ENCODE results near the gene SLC5A10. TPM values are rescaled to one million over a fixed set of nuclear protein-coding genes. Genes with fewer than 3 reads are reported as not detected.
A peak's percentile ranks its signal among the peaks of the same experiment; 100 is the strongest.

The SLC5A10 gene
- total RNA-seq, 4 donors from 2014 or later = not detected

DNA sequence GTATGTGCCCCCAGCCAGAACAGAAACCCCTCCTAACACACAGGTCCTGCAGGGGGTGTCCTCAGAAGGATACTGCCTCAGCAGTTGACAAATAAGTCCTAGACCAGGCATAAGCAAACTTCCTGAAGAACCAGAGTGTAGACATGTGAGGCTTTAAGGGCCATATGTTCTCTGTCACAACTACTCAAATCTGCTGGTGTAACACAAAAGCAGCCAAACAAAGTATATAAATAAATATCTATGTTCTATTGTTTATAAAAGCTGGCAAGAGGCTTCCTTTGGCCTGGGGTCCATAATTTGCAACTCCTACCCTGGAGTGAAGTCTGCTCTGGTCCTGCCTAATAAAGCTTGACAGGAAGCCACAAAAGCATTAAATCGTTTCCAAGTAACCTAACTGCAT lies 42.7 kb downstream of the SLC5A10 start:
- no peaks in the 10 kb centered on the region for H3K27me3 ChIP-seq
- H3K4me3 ChIP-seq = no peak overlapping the region
- peaks cover 0 to 35% (median 16%) of the 10 kb centered on the region in 4 donors for H3K4me1 ChIP-seq
- 32 to 50% methylated on average over 1 of the region's 1 CpG for WGBS, 2 donors (ENCODE audit: low coverage in 1 of 2)
- in situ Hi-C loops (cut with MboI; ENCODE audit: low pct_ligation_motif_present in 1 of 4, low pct_unique_long_range_greater_than_20kb in 1 of 4, low sequenced_read_pairs in 3 of 4) (no loop called here), intact Hi-C loops (cut with DNase I; ENCODE audit: low total_unique reads) (no loop called here)
- TF ChIP-seq POLR2A (IDR thresholded peaks at IDR 0.05) = no peak
- no peak for TF ChIP-seq EP300 (IDR thresholded peaks at IDR 0.05; ENCODE audit: low read depth)
- no peak for TF ChIP-seq POLR2AphosphoS5 (IDR thresholded peaks at IDR 0.05)
- TF ChIP-seq, protein P1, sequence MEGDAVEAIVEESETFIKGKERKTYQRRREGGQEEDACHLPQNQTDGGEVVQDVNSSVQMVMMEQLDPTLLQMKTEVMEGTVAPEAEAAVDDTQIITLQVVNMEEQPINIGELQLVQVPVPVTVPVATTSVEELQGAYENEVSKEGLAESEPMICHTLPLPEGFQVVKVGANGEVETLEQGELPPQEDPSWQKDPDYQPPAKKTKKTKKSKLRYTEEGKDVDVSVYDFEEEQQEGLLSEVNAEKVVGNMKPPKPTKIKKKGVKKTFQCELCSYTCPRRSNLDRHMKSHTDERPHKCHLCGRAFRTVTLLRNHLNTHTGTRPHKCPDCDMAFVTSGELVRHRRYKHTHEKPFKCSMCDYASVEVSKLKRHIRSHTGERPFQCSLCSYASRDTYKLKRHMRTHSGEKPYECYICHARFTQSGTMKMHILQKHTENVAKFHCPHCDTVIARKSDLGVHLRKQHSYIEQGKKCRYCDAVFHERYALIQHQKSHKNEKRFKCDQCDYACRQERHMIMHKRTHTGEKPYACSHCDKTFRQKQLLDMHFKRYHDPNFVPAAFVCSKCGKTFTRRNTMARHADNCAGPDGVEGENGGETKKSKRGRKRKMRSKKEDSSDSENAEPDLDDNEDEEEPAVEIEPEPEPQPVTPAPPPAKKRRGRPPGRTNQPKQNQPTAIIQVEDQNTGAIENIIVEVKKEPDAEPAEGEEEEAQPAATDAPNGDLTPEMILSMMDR (IDR thresholded peaks at IDR 0.05) = no peak
- peak overlapping the region in 2 of 4 donors; percentile 29 to 42 for H3K27ac ChIP-seq
- DNase-seq = no peak
- H3K36me3 ChIP-seq = no peaks in the 10 kb centered on the region
- H3K9me3 ChIP-seq = peaks cover 0 to 7% of the 10 kb centered on the region in 2 donors

DNA sequence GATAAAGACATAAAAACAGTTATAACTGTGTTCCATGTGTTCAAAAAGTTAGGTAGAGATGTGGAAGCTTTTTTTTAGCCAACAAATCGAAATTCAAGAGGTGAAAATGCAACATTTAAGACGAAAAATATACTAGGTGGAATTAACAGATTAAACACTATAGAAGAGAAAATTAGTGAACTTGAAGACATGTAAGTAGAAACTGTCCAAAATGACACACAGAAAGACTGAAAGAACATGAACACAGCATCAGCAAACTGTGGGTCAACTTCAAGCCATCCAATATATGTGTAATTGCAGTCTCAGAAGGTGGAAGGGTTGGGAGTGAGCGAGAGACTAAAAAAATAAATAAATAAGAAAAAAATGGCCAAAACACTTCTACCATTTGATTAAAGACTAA lies 43.3 kb downstream of the SLC5A10 start:
- DNase-seq = no peak
- H3K36me3 ChIP-seq = no peaks in the 10 kb centered on the region
- H3K4me3 ChIP-seq = no peak overlapping the region
- H3K4me1 ChIP-seq = peaks cover 0 to 35% (median 16%) of the 10 kb centered on the region in 4 donors
- peaks cover 0 to 7% of the 10 kb centered on the region in 2 donors for H3K9me3 ChIP-seq
- H3K27ac ChIP-seq = no peak overlapping the region
- TF ChIP-seq POLR2A (IDR thresholded peaks at IDR 0.05) (no peak), POLR2AphosphoS5 (IDR thresholded peaks at IDR 0.05) (no peak)
- H3K27me3 ChIP-seq = no peaks in the 10 kb centered on the region
- in situ Hi-C loops (cut with MboI; ENCODE audit: low pct_ligation_motif_present in 1 of 4, low pct_unique_long_range_greater_than_20kb in 1 of 4, low sequenced_read_pairs in 3 of 4) (no loop called here), intact Hi-C loops (cut with DNase I; ENCODE audit: low total_unique reads) (no loop called here)
- 91 to 100% methylated on average over 2 to 3 of the region's 3 CpGs for WGBS, 2 donors (ENCODE audit: low coverage in 1 of 2)

DNA sequence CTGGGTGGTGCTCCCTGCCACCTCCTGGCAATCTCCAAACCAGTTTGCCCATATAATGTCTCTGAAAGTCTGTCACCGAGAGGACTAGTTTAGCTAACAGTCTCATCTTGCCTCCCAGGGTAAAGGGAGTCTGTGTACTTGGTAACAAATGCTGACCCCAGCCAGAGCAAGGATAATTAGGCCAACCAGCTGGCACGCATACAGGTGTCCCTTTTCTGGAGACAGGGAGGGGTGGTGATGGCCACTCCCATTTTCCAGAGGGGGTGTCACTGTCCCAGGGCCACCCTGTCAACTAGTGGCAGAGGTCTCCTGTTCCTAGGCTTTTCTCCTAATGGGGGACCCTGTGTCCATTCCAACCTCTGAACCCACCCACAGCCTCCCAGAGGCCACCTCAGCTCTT lies 44.5 kb downstream of the SLC5A10 start:
- in situ Hi-C loops (cut with MboI; ENCODE audit: low pct_ligation_motif_present in 1 of 4, low pct_unique_long_range_greater_than_20kb in 1 of 4, low sequenced_read_pairs in 3 of 4) (no loop called here), intact Hi-C loops (cut with DNase I; ENCODE audit: low total_unique reads) (no loop called here)
- Histone ChIP-seq H3K27me3 (no peaks in the 10 kb centered on the region), H3K36me3 (no peaks in the 10 kb centered on the region), H3K9me3 (peaks cover 0 to 7% of the 10 kb centered on the region in 2 donors), H3K4me1 (peaks cover 2 to 42% (median 19%) of the 10 kb centered on the region in 4 donors), H3K4me3 (no peak overlapping the region), H3K27ac (no peak overlapping the region)
- WGBS, 2 donors (ENCODE audit: low coverage in 1 of 2) = 95% methylated on average over 2 of the region's 2 CpGs; no CpG with 5 or more reads in 1 of the 2 donors
- DNase-seq = no peak
- TF ChIP-seq POLR2A (IDR thresholded peaks at IDR 0.05) = no peak
- TF ChIP-seq POLR2AphosphoS5 (IDR thresholded peaks at IDR 0.05) = no peak
- TF ChIP-seq EP300 (IDR thresholded peaks at IDR 0.05; ENCODE audit: low read depth) = no peak
- TF ChIP-seq, protein P1 (IDR thresholded peaks at IDR 0.05) = no peak

DNA sequence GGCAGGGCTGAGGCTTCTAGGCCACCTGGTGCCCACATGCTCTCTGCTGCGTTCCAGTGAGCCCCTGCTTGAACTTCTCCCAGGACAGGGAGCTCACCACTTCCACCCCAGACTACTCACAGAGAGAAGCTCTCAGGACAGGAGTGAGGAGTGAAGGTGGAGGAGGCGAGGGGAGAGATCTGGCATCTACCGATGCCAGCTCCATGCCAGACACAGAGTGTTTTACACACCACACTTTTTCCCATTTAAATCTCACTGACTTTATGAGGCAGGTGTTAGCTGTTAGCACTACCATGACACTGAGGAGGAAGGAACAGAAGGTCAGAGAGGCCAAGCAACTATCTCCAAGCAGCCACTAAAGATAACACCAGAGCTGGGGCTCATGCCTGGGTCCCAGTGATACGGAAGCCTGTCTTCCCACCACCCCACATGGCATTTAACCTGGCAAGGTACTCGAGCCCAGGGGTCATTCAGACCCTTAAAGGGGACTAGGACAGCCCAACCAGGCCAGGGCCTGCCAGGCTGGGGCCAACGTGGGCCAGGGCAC lies 45.8 kb downstream of the SLC5A10 start:
- H3K4me3 ChIP-seq = no peak overlapping the region
- in situ Hi-C loops (cut with MboI; ENCODE audit: low pct_ligation_motif_present in 1 of 4, low pct_unique_long_range_greater_than_20kb in 1 of 4, low sequenced_read_pairs in 3 of 4) = no loop called here
- H3K9me3 ChIP-seq = peaks cover 0 to 7% of the 10 kb centered on the region in 2 donors
- intact Hi-C loops (cut with DNase I; ENCODE audit: low total_unique reads) = no loop called here
- H3K27ac ChIP-seq = peak overlapping the region in 2 of 4 donors; percentile 36 to 54
- DNase-seq = no peak
- TF ChIP-seq, protein P1 (IDR thresholded peaks at IDR 0.05) = no peak
- TF ChIP-seq POLR2A (IDR thresholded peaks at IDR 0.05) (no peak), EP300 (IDR thresholded peaks at IDR 0.05; ENCODE audit: low read depth) (no peak), POLR2AphosphoS5 (IDR thresholded peaks at IDR 0.05) (no peak)
- H3K4me1 ChIP-seq = peaks cover 3 to 55% (median 30%) of the 10 kb centered on the region in 4 donors
- 44% methylated on average over 6 of the region's 6 CpGs; no CpG with 5 or more reads in 1 of the 2 donors for WGBS, 2 donors (ENCODE audit: low coverage in 1 of 2)
- no peaks in the 10 kb centered on the region for H3K36me3 ChIP-seq
- no peaks in the 10 kb centered on the region for H3K27me3 ChIP-seq

Data from transverse colon (tissue), 4 donors.